HEK293 (cell line): Measurements from ENCODE around the gene CXorf65.
A peak's percentile ranks its signal among the peaks of the same experiment; 100 is the strongest.

ENCODE experiments used
- GFI1B ChIP-seq: fragments of 450-650 bp; formaldehyde crosslinking; IDR thresholded peaks from 2 replicates; pipeline ENCODE4 v1.5.1; 2016; ENCODE audit warnings: missing biosample characterization, missing genetic modification characterization
- GLIS1 ChIP-seq: fragments of 450-650 bp; formaldehyde crosslinking; IDR thresholded peaks from 2 replicates; pipeline ENCODE4 v1.5.1; 2016; ENCODE audit warnings: missing biosample characterization, missing genetic modification characterization
- HIC1 ChIP-seq: fragments of 450-650 bp; formaldehyde crosslinking; IDR thresholded peaks from 2 replicates; pipeline ENCODE4 v1.5.1; 2016; ENCODE audit warnings: missing biosample characterization, missing genetic modification characterization
- KLF9 ChIP-seq: fragments of 450-650 bp; formaldehyde crosslinking; IDR thresholded peaks from 2 replicates; pipeline ENCODE4 v1.5.1; 2016; ENCODE audit warnings: missing biosample characterization, missing genetic modification characterization, low read depth
- MZF1 ChIP-seq: fragments of 450-650 bp; formaldehyde crosslinking; IDR thresholded peaks from 2 replicates; pipeline ENCODE4 v1.5.1; 2017; ENCODE audit warnings: missing biosample characterization, missing genetic modification characterization, borderline replicate concordance
- PBX3 ChIP-seq: sonication (generic); formaldehyde crosslinking; IDR thresholded peaks from 2 replicates; pipeline ENCODE4 v1.8.1; 2022; ENCODE audit warnings: mild to moderate bottlenecking, moderate library complexity, missing genetic modification reagents
- PRDM10 ChIP-seq: fragments of 450-650 bp; formaldehyde crosslinking; IDR thresholded peaks from 2 replicates; pipeline ENCODE4 v1.5.1; 2016; ENCODE audit warnings: missing biosample characterization, missing genetic modification characterization
- PRDM6 ChIP-seq: fragments of 450-650 bp; formaldehyde crosslinking; IDR thresholded peaks from 2 replicates; pipeline ENCODE4 v1.5.1; 2017; ENCODE audit warnings: missing biosample characterization, missing genetic modification characterization
- SCRT1 ChIP-seq: fragments of 450-650 bp; formaldehyde crosslinking; IDR thresholded peaks from 2 replicates; pipeline ENCODE4 v1.5.1; 2016; ENCODE audit warnings: missing biosample characterization, missing genetic modification characterization, borderline replicate concordance
- SETDB1 ChIP-seq: IDR thresholded peaks from one replicate; pipeline ENCODE4 v1.6.1; 2017; ENCODE audit warnings: mild to moderate bottlenecking, low read length, moderate library complexity, mixed read lengths; ENCODE audit not compliant: insufficient read length
- WT1 ChIP-seq: fragments of 450-650 bp; formaldehyde crosslinking; IDR thresholded peaks from 2 replicates; pipeline ENCODE4 v1.5.1; 2016; ENCODE audit warnings: missing biosample characterization, missing genetic modification characterization
- ZBTB10 ChIP-seq: fragments of 450-650 bp; formaldehyde crosslinking; IDR thresholded peaks from 2 replicates; pipeline ENCODE4 v1.5.1; 2016; ENCODE audit warnings: missing biosample characterization, missing genetic modification characterization
- ZFP3 ChIP-seq: fragments of 450-650 bp; formaldehyde crosslinking; IDR thresholded peaks from 2 replicates; pipeline ENCODE4 v1.5.1; 2016; ENCODE audit warnings: low read depth, missing biosample characterization, missing genetic modification characterization
- ZNF10 ChIP-seq: fragments of 450-650 bp; formaldehyde crosslinking; IDR thresholded peaks from 2 replicates; pipeline ENCODE4 v1.5.1; 2017; ENCODE audit warnings: missing biosample characterization, missing genetic modification characterization
- ZNF274 ChIP-seq, 2 experiments: fragments of 200-500 bp in 1 of 2; fragments of 450-650 bp in 1 of 2; sonication (Bioruptor generic) in 1 of 2; formaldehyde crosslinking in 1 of 2; IDR thresholded peaks; 2 replicates each; pipeline versions ENCODE4 v1.5.1 to v1.6.1; 2014 to 2016; ENCODE audit warnings: borderline replicate concordance in 1 of 2, inconsistent platforms in 1 of 2, low read length in 1 of 2, missing biosample characterization in 1 of 2, missing genetic modification characterization in 1 of 2
- ZNF391 ChIP-seq: fragments of 450-650 bp; formaldehyde crosslinking; IDR thresholded peaks from 2 replicates; pipeline ENCODE4 v1.5.1; 2016; ENCODE audit warnings: low read depth, missing biosample characterization, missing genetic modification characterization, borderline replicate concordance
- ZNF548 ChIP-seq: fragments of 450-650 bp; formaldehyde crosslinking; IDR thresholded peaks from 2 replicates; pipeline ENCODE4 v1.5.1; 2016; ENCODE audit warnings: missing biosample characterization, missing genetic modification characterization
- ZNF555 ChIP-seq: fragments of 450-650 bp; formaldehyde crosslinking; conservative IDR thresholded peaks from 2 replicates; pipeline ENCODE4 v1.5.1; 2017; ENCODE audit warnings: missing biosample characterization, mild to moderate bottlenecking, missing genetic modification characterization, inconsistent platforms
- ZNF558 ChIP-seq: fragments of 450-650 bp; formaldehyde crosslinking; IDR thresholded peaks from 2 replicates; pipeline ENCODE4 v1.5.1; 2016; ENCODE audit warnings: missing biosample characterization, missing genetic modification characterization
- ZNF670 ChIP-seq: fragments of 450-650 bp; formaldehyde crosslinking; IDR thresholded peaks from 2 replicates; pipeline ENCODE4 v1.5.1; 2016; ENCODE audit warnings: missing biosample characterization, missing genetic modification characterization, low read depth
- ZNF692 ChIP-seq: fragments of 450-650 bp; formaldehyde crosslinking; IDR thresholded peaks from 2 replicates; pipeline ENCODE4 v1.5.1; 2016; ENCODE audit warnings: missing biosample characterization, missing genetic modification characterization
- ZNF701 ChIP-seq: fragments of 450-650 bp; formaldehyde crosslinking; IDR thresholded peaks from 2 replicates; pipeline ENCODE4 v1.5.1; 2016; ENCODE audit warnings: missing biosample characterization, missing genetic modification characterization
- ZNF747 ChIP-seq: fragments of 450-650 bp; formaldehyde crosslinking; IDR thresholded peaks from 2 replicates; pipeline ENCODE4 v1.5.1; 2016; ENCODE audit warnings: missing biosample characterization, missing genetic modification characterization
- ZNF792 ChIP-seq: fragments of 450-650 bp; formaldehyde crosslinking; IDR thresholded peaks from 2 replicates; pipeline ENCODE4 v1.5.1; 2016; ENCODE audit warnings: missing biosample characterization, missing genetic modification characterization
- ZSCAN23 ChIP-seq: fragments of 450-650 bp; formaldehyde crosslinking; IDR thresholded peaks from 2 replicates; pipeline ENCODE4 v1.5.1; 2016; ENCODE audit warnings: missing biosample characterization, missing genetic modification characterization

The CXorf65 gene

GRCh38 chrX:71095981-71096759 lies 10.4 kb downstream of the CXorf65 start (continued):
- TF ChIP-seq PRDM6 (tag by site-specific recombination) (no peak), WT1 (tag by site-specific recombination) (0 out of 2 replicates have a peak, but pooled peaks have one; percentile 11), ZNF670 (tag by site-specific recombination) (no peak), GFI1B (tag by site-specific recombination) (no peak), ZNF747 (tag by site-specific recombination) (no peak), PBX3 (CRISPR knock-in tag) (no peak), HIC1 (tag by site-specific recombination) (no peak), ZNF391 (tag by site-specific recombination) (no peak), ZNF10 (tag by site-specific recombination) (no peak), ZNF548 (tag by site-specific recombination) (no peak), ZSCAN23 (tag by site-specific recombination) (no peak), ZNF555 (tag by site-specific recombination) (no peak), ZNF701 (tag by site-specific recombination) (no peak), PRDM10 (tag by site-specific recombination) (peak; percentile 55; the same call in 1 of the 2 replicates), SCRT1 (tag by site-specific recombination) (peak; percentile 89), ZNF792 (tag by site-specific recombination) (no peak), MZF1 (tag by site-specific recombination) (peak; percentile 89), ZNF274 (IDR thresholded peaks at IDR 0.05; ENCODE audit: low read length) (no peak), ZNF274 (tag by site-specific recombination; IDR thresholded peaks at IDR 0.05; ENCODE audit: borderline replicate concordance) (no peak), ZBTB10 (no peak; the same call in 1 of the 2 replicates), ZNF558 (tag by site-specific recombination) (no peak), ZFP3 (tag by site-specific recombination) (no peak), ZNF692 (tag by site-specific recombination) (peak; percentile 80), KLF9 (peak; percentile 59; the same call in 1 of the 2 replicates), GLIS1 (tag by site-specific recombination) (no peak; the same call in none of the 2 replicates), SETDB1 (no peak)
